Mesendoderm (in vitro differentiated cells): ENCODE data around the gene LRFN2. TPM values are rescaled to one million over a fixed set of nuclear protein-coding genes. Genes with fewer than 3 reads are reported as not detected.

Experiments
- DNase-seq: peaks from one replicate; pipeline ENCODE4 v3.0.0; 2013
- H2AK5ac ChIP-seq: 2 replicates; pipeline ENCODE4 v1.6.1; 2013; ENCODE audit warnings: low read length, inconsistent platforms
- H2BK120ac ChIP-seq: 2 replicates; pipeline ENCODE4 v1.6.1; 2013; ENCODE audit warnings: low read depth, mild to moderate bottlenecking, low read length, moderate library complexity, mixed read lengths
- H2BK15ac ChIP-seq: replicated peaks from 2 replicates; pipeline ENCODE4 v1.6.1; 2013; ENCODE audit warnings: low read depth, mild to moderate bottlenecking, moderate library complexity
- H2BK5ac ChIP-seq: 2 replicates; pipeline ENCODE4 v1.6.1; 2013; ENCODE audit warnings: low read length, inconsistent platforms
- H3K18ac ChIP-seq: 2 replicates; pipeline ENCODE4 v1.6.1; 2013; ENCODE audit warnings: mild to moderate bottlenecking, low read length, mixed read lengths
- H3K23ac ChIP-seq: one replicate; pipeline ENCODE4 v1.6.1; 2013; ENCODE audit warnings: low read length
- H3K27ac ChIP-seq: 2 replicates; pipeline ENCODE4 v1.5.1; 2013; ENCODE audit warnings: low read depth, mild to moderate bottlenecking, inconsistent platforms, low read length, moderate library complexity
- H3K27me3 ChIP-seq: 2 replicates; pipeline ENCODE4 v1.6.1; 2013; ENCODE audit warnings: low read length, control low read depth, mild to moderate bottlenecking, inconsistent platforms; ENCODE audit not compliant: insufficient read depth, poor library complexity
- H3K36me3 ChIP-seq: 2 replicates; pipeline ENCODE4 v1.6.1; 2013; ENCODE audit warnings: low read length, inconsistent platforms; ENCODE audit not compliant: control insufficient read depth, insufficient read depth
- H3K4ac ChIP-seq: one replicate; pipeline ENCODE4 v1.6.1; 2013; ENCODE audit warnings: low read depth, mild to moderate bottlenecking, low read length, moderate library complexity
- H3K4me1 ChIP-seq: 2 replicates; pipeline ENCODE4 v1.6.1; 2013; ENCODE audit warnings: low read depth, low read length, inconsistent platforms; ENCODE audit not compliant: control insufficient read depth
- H3K4me2 ChIP-seq: 2 replicates; pipeline ENCODE4 v1.6.1; 2013; ENCODE audit warnings: low read length
- H3K4me3 ChIP-seq: 2 replicates; pipeline ENCODE4 v1.5.1; 2013; ENCODE audit warnings: mild to moderate bottlenecking, low read length
- H3K56ac ChIP-seq: one replicate; pipeline ENCODE4 v1.6.1; 2013; ENCODE audit warnings: low read length
- H3K79me1 ChIP-seq: 2 replicates; pipeline ENCODE4 v1.6.1; 2013; ENCODE audit warnings: low read length, inconsistent platforms
- H3K79me2 ChIP-seq: 2 replicates; pipeline ENCODE4 v1.6.1; 2013; ENCODE audit warnings: mild to moderate bottlenecking, low read length; ENCODE audit not compliant: control insufficient read depth, insufficient read depth
- H3K9ac ChIP-seq: 2 replicates; pipeline ENCODE4 v1.6.1; 2013; ENCODE audit warnings: low read length, inconsistent platforms
- H4K5ac ChIP-seq: one replicate; pipeline ENCODE4 v1.6.1; 2013; ENCODE audit warnings: low read length
- H4K8ac ChIP-seq: one replicate; pipeline ENCODE4 v1.6.1; 2013; ENCODE audit warnings: low read depth, mild to moderate bottlenecking, control low read depth, low read length, moderate library complexity
- WGBS: extraction: QIAGEN DNeasy Blood & Tissue Kit; methylation state at CpG from one replicate; pipeline ENCODE4 v1.1.7; 2013; ENCODE audit warnings: low lambda C conversion rate, missing lambda C conversion rate; ENCODE audit not compliant: insufficient coverage; ENCODE audit errors: extremely low coverage; 5-methylcytosine and 5-hydroxymethylcytosine counted together
- small RNA-seq: library from polyadenylated mRNA; stranded (forward); fragments of <200 nt; extraction: miRNeasy Mini kit (QIAGEN cat#:217004); gene quantifications from one replicate; pipeline ENCODE3, GENCODE V24; 2013; ENCODE audit not compliant: insufficient read depth

The LRFN2 gene

GRCh38 chr6:40342723-40343122 is 244.4 kb downstream of the LRFN2 start:
- Histone ChIP-seq H4K8ac (no peak overlapping the region), H2BK120ac (no peak overlapping the region), H2BK15ac (no peak overlapping the region), H3K4me1 (peaks cover 3% of the 10 kb centered on the region), H3K56ac (no peak overlapping the region), H3K36me3 (no peaks in the 10 kb centered on the region), H3K27me3 (no peaks in the 10 kb centered on the region), H3K4me3 (no peak overlapping the region), H3K4ac (no peak overlapping the region), H3K23ac (no peak overlapping the region), H3K27ac (no peak overlapping the region), H3K79me2 (no peaks in the 10 kb centered on the region), H2BK5ac (no peak overlapping the region), H3K9ac (no peak overlapping the region), H4K5ac (no peak overlapping the region), H2AK5ac (no peak overlapping the region), H3K79me1 (no peaks in the 10 kb centered on the region), H3K18ac (no peak overlapping the region), H3K4me2 (no peak overlapping the region)
- no CpG with 5 or more reads among the region's 6 CpGs for WGBS
- DNase-seq: no peak

- H2BK15ac ChIP-seq: no peak overlapping the region
- no peak overlapping the region for H3K4me2 ChIP-seq
- no peak overlapping the region for H3K27ac ChIP-seq
- H2BK5ac ChIP-seq: no peak overlapping the region
- H4K5ac ChIP-seq: no peak overlapping the region
- WGBS: no CpG with 5 or more reads among the region's 1 CpG
- no peak overlapping the region for H3K18ac ChIP-seq
- H3K23ac ChIP-seq: no peak overlapping the region
- H4K8ac ChIP-seq: no peak overlapping the region
- no peak overlapping the region for H3K4me3 ChIP-seq
- no peaks in the 10 kb centered on the region for H3K36me3 ChIP-seq
- no peak overlapping the region for H3K4ac ChIP-seq
- H2AK5ac ChIP-seq: no peak overlapping the region
- H3K27me3 ChIP-seq: no peaks in the 10 kb centered on the region
- no peak overlapping the region for H3K56ac ChIP-seq
- no peak for DNase-seq
- H3K79me1 ChIP-seq: no peaks in the 10 kb centered on the region
- H3K9ac ChIP-seq: no peak overlapping the region
- H2BK120ac ChIP-seq: no peak overlapping the region
- peaks cover 3% of the 10 kb centered on the region for H3K4me1 ChIP-seq
- no peaks in the 10 kb centered on the region for H3K79me2 ChIP-seq
Observed at GRCh38 chr6:40341726-40342125, 245.4 kb downstream of the LRFN2 start.

Small RNA genes lying within 50 kb of the gene (small RNA-seq; reads per million reads assigned to genes)
- not detected for gene RNU6-250P
